Coronary artery (tissue), 2 donors: Measurements from ENCODE around the gene ULBP1.
"Not testable (repeated sequence)": the region's sequence is repeated elsewhere in the genome, so short reads cannot be mapped to it uniquely, and the experiment has no call there.

Experiments
- DNase-seq: peaks from one replicate; pipeline ENCODE4 v3.0.0-alpha.2; 2017; ENCODE audit warnings: low spot score
- H3K27ac ChIP-seq, 2 donors: fragments of 200-600 bp; sonication (generic); one replicate each; pipeline ENCODE4 v1.5.1; 2016 to 2019
- H3K4me3 ChIP-seq: fragments of 200-600 bp; sonication (generic); 2 replicates; pipeline ENCODE4 v1.5.1; 2016; ENCODE audit warnings: mild to moderate bottlenecking, moderate library complexity
- CTCF ChIP-seq: fragments of 200-600 bp; sonication (generic); IDR thresholded peaks from one replicate; pipeline ENCODE4 v1.5.1; 2019; ENCODE audit warnings: antibody characterized with exemption

The ULBP1 gene

GRCh38 chr6:149935246-149935645, 28.5 kb upstream of the ULBP1 start:
- H3K4me3 ChIP-seq, result no peak overlapping the region
- peak; percentile 33 for DNase-seq
- no peak for TF ChIP-seq CTCF

GRCh38 chr6:149935668-149936067, 28.1 kb upstream of the ULBP1 start:
- no peak overlapping the region for H3K4me3 ChIP-seq
- peak; percentile 46 for DNase-seq
- no peak for TF ChIP-seq CTCF
- H3K27ac ChIP-seq, result no peak overlapping the region

More at GRCh38 chr6:149935246-149935645, 28.5 kb upstream of the ULBP1 start:
- no peak overlapping the region for H3K27ac ChIP-seq

GRCh38 chr6:149936743-149937142, 27.0 kb upstream of the ULBP1 start:
- Histone ChIP-seq H3K4me3 (no peak overlapping the region), H3K27ac (no peak overlapping the region)
- TF ChIP-seq CTCF, result no peak
- peak; percentile 12 for DNase-seq

- H3K4me3 ChIP-seq, result peak overlapping the region; percentile 56
- not testable (repeated sequence) for DNase-seq, H3K27ac ChIP-seq
Observed at GRCh38 chr6:149938013-149938570, 25.7 kb upstream of the ULBP1 start.

DNA sequence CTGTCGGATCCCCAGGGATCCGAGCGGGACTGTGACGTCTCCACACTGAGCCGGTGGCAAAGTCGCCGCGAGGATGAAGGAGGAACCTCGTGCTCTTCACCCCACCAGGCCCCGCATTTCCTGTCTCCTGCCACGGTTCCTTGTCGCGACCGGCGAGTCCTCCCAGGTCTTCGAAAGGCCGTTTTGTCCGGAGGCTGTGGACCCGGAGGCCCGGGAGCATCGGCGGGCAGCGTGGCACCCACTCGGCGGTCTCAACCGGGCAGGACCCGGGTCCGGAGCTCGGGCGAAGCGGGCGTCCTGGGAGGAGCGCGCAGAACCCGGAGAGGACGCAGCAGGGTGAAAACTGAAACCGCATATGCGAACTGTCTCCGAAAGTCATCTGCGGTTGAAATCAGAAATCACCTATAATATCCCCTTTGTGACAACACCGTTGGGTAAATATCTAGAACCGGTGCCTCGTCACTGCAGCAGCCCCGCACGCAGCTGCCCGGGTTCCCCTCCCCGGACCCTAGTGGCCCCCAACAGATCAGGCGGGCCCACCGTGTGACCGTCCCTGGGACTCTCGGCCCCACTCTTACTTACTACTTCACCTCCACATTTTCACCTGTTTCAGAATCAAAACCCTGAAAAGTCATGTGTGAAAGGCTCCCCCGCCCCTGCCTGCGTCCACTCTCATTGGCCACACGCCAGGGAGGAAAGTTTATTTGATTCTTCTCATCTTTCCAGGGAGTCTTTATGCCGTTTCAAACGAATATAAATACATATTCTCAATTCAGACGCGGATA, 25.0 kb upstream of the ULBP1 start:
- DNase-seq, result peak; percentile 67
- Histone ChIP-seq H3K4me3 (peak overlapping the region; percentile 56), H3K27ac (no peak overlapping the region)
- no peak for TF ChIP-seq CTCF

DNA sequence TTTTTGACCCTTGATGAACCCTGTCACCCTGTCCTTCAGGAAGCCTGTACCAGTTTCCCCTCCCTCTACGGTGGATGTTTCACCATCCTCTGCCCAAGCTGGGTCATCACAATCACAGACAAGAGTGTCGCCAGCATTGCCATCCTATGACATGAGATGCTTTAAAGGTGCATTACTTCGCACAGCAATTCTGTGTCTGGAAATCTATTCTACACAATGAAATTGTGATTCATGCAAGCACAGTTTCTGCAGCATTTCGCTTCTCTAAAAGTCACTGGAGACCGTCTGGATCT, 24.4 kb upstream of the ULBP1 start:
- H3K4me3 ChIP-seq, result peak overlapping the region; percentile 56
- DNase-seq, result peak; percentile 17
- H3K27ac ChIP-seq, result no peak overlapping the region
- TF ChIP-seq CTCF, result no peak

GRCh38 chr6:149939909-149940671, 23.7 kb upstream of the ULBP1 start:
- DNase-seq, result peak; percentile 50
- H3K4me3 ChIP-seq, result no peak overlapping the region
- H3K27ac ChIP-seq, result no peak overlapping the region
- TF ChIP-seq CTCF, result no peak
